ENCODE measurements around the gene KIF26B. TPM values are rescaled to one million over a fixed set of nuclear protein-coding genes. Genes with fewer than 3 reads are reported as not detected.

KIF26B gene
- total RNA-seq, 4 donors from 2014 or later, result 0.20 to 0.79 (median 0.41) TPM; not detected in 1

GRCh38 chr1:245291351-245291750, 136.6 kb downstream of the KIF26B start:
- in situ Hi-C loops (cut with MboI; ENCODE audit: low pct_ligation_motif_present in 1 of 4, low pct_unique_long_range_greater_than_20kb in 1 of 4, low sequenced_read_pairs in 3 of 4) (no loop called here), intact Hi-C loops (cut with DNase I; ENCODE audit: low total_unique reads) (no loop called here)
- Histone ChIP-seq H3K9me3 (no peaks in the 10 kb centered on the region), H3K36me3 (no peaks in the 10 kb centered on the region), H3K4me3 (no peak overlapping the region), H3K27ac (no peak overlapping the region), H3K4me1 (no peaks in the 10 kb centered on the region), H3K27me3 (no peaks in the 10 kb centered on the region)
- no peak for DNase-seq
- WGBS, 2 donors (ENCODE audit: low coverage in 1 of 2), result 55 to 80% methylated on average over 1 to 4 of the region's 4 CpGs
- TF ChIP-seq CTCF (IDR thresholded peaks at IDR 0.05) (no peak), POLR2AphosphoS5 (IDR thresholded peaks at IDR 0.05) (no peak)

GRCh38 chr1:245292141-245292540, 137.4 kb downstream of the KIF26B start:
- Histone ChIP-seq H3K27me3 (no peaks in the 10 kb centered on the region), H3K27ac (no peak overlapping the region), H3K36me3 (no peaks in the 10 kb centered on the region), H3K4me1 (no peaks in the 10 kb centered on the region), H3K9me3 (no peaks in the 10 kb centered on the region), H3K4me3 (no peak overlapping the region)
- TF ChIP-seq POLR2A (IDR thresholded peaks at IDR 0.05), result no peak
- TF ChIP-seq CTCF (IDR thresholded peaks at IDR 0.05), result no peak
- TF ChIP-seq EP300 (IDR thresholded peaks at IDR 0.05; ENCODE audit: low read depth), result no peak
- TF ChIP-seq POLR2AphosphoS5 (IDR thresholded peaks at IDR 0.05), result no peak
- intact Hi-C loops (cut with DNase I; ENCODE audit: low total_unique reads), result no loop called here
- DNase-seq, result no peak
- in situ Hi-C loops (cut with MboI; ENCODE audit: low pct_ligation_motif_present in 1 of 4, low pct_unique_long_range_greater_than_20kb in 1 of 4, low sequenced_read_pairs in 3 of 4), result no loop called here
- 92 to 94% methylated on average over 4 to 14 of the region's 14 CpGs for WGBS, 2 donors (ENCODE audit: low coverage in 1 of 2)

GRCh38 chr1:245292553-245292952, 137.8 kb downstream of the KIF26B start:
- H3K4me3 ChIP-seq, result no peak overlapping the region
- H3K27ac ChIP-seq, result no peak overlapping the region
- H3K27me3 ChIP-seq, result no peaks in the 10 kb centered on the region
- TF ChIP-seq CTCF (IDR thresholded peaks at IDR 0.05), result no peak
- TF ChIP-seq POLR2A (IDR thresholded peaks at IDR 0.05), result no peak
- no peak for TF ChIP-seq EP300 (IDR thresholded peaks at IDR 0.05; ENCODE audit: low read depth)
- TF ChIP-seq POLR2AphosphoS5 (IDR thresholded peaks at IDR 0.05), result no peak
- 73 to 74% methylated on average over 2 to 6 of the region's 6 CpGs for WGBS, 2 donors (ENCODE audit: low coverage in 1 of 2)
- intact Hi-C loops (cut with DNase I; ENCODE audit: low total_unique reads) (no loop called here), in situ Hi-C loops (cut with MboI; ENCODE audit: low pct_ligation_motif_present in 1 of 4, low pct_unique_long_range_greater_than_20kb in 1 of 4, low sequenced_read_pairs in 3 of 4) (no loop called here)
- no peaks in the 10 kb centered on the region for H3K4me1 ChIP-seq
- H3K9me3 ChIP-seq, result no peaks in the 10 kb centered on the region
- H3K36me3 ChIP-seq, result no peaks in the 10 kb centered on the region
- DNase-seq, result no peak

GRCh38 chr1:245294020-245294419, 139.2 kb downstream of the KIF26B start:
- Histone ChIP-seq H3K9me3 (no peaks in the 10 kb centered on the region), H3K36me3 (no peaks in the 10 kb centered on the region), H3K27me3 (no peaks in the 10 kb centered on the region), H3K27ac (no peak overlapping the region), H3K4me3 (no peak overlapping the region), H3K4me1 (no peaks in the 10 kb centered on the region)
- in situ Hi-C loops (cut with MboI; ENCODE audit: low pct_ligation_motif_present in 1 of 4, low pct_unique_long_range_greater_than_20kb in 1 of 4, low sequenced_read_pairs in 3 of 4) (no loop called here), intact Hi-C loops (cut with DNase I; ENCODE audit: low total_unique reads) (no loop called here)
- 81 to 85% methylated on average over 4 to 5 of the region's 5 CpGs for WGBS, 2 donors (ENCODE audit: low coverage in 1 of 2)
- DNase-seq, result no peak
- TF ChIP-seq EP300 (IDR thresholded peaks at IDR 0.05; ENCODE audit: low read depth) (no peak), CTCF (IDR thresholded peaks at IDR 0.05) (no peak), POLR2A (IDR thresholded peaks at IDR 0.05) (no peak), POLR2AphosphoS5 (IDR thresholded peaks at IDR 0.05) (no peak)

Measured in transverse colon (tissue), 4 donors.